Upper lobe of left lung (tissue), 4 donors: Measurements from ENCODE around the gene NCAM2.

Experiments
- CTCF ChIP-seq, 6 experiments: fragments of 450-650 bp in 4 of 6; fragments of 200-600 bp in 2 of 6; sonication (generic) in 2 of 6; IDR thresholded peaks; one replicate each; pipeline ENCODE4 v1.5.1; 2016 to 2019; ENCODE audit warnings: antibody characterized with exemption in 6 of 6
- POLR2A ChIP-seq, 4 donors: fragments of 450-650 bp; IDR thresholded peaks; one replicate each; pipeline ENCODE4 v1.5.1; 2016 to 2017; ENCODE audit warnings: antibody characterized with exemption in 4 of 4, mild to moderate bottlenecking in 2 of 4
- POLR2AphosphoS5 ChIP-seq, 2 donors: sonication (generic); formaldehyde crosslinking; IDR thresholded peaks; one replicate each; pipeline ENCODE4 v1.5.1; 2017; ENCODE audit warnings: antibody characterized with exemption in 2 of 2

- TF ChIP-seq CTCF (IDR thresholded peaks at IDR 0.05) (no peak), POLR2AphosphoS5 (IDR thresholded peaks at IDR 0.05) (no peak), POLR2A (IDR thresholded peaks at IDR 0.05) (no peak)
Observed at GRCh38 chr21:21247424-21247823, 249.2 kb downstream of the NCAM2 start.
